A673 (cell line): ENCODE data around the gene MTHFD2. TPM values are rescaled to one million over a fixed set of nuclear protein-coding genes. Genes with fewer than 3 reads are reported as not detected.

ENCODE experiments used
- BruUV-seq: library from RNA; stranded (reverse); fragments of 400-500 nt; replicated peaks from 2 replicates; lab custom pipeline; 2021; lab: Mats Ljungman, UMichigan
- CTCF ChIA-PET: fragments of 300-600 bp; sonication (Branson Sonifier 250); formaldehyde crosslinking; loops from one replicate; lab custom pipeline; 2022; ENCODE audit warnings: antibody characterized with exemption; lab: Charles Lee
- POLR2A ChIA-PET: fragments of 300-600 bp; sonication (Branson Sonifier 250); formaldehyde crosslinking; loops from one replicate; lab custom pipeline; 2022; ENCODE audit warnings: antibody characterized with exemption; ENCODE audit not compliant: low non-redundant PET; lab: Charles Lee
- DNase-seq: peaks from one replicate; pipeline ENCODE4 v3.0.0-alpha.2; 2015; ENCODE audit warnings: low spot score
- H3K27ac ChIP-seq: fragments of 200-600 bp; sonication (generic); 2 replicates; pipeline ENCODE4 v1.5.1; 2016; ENCODE audit warnings: mixed run types, low read depth, mild to moderate bottlenecking, mixed read lengths, antibody characterized with exemption, low read length; ENCODE audit not compliant: poor library complexity, severe bottlenecking
- H3K27me3 ChIP-seq: fragments of 200-600 bp; sonication (generic); replicated peaks from 2 replicates; pipeline ENCODE4 v1.6.1; 2017; ENCODE audit warnings: mixed run types, low read depth, mild to moderate bottlenecking, mixed read lengths, antibody characterized with exemption, low read length; ENCODE audit not compliant: insufficient read depth, poor library complexity
- H3K36me3 ChIP-seq: fragments of 200-600 bp; sonication (generic); 2 replicates; pipeline ENCODE4 v1.6.1; 2016; ENCODE audit warnings: mixed run types, mild to moderate bottlenecking, mixed read lengths, antibody characterized with exemption, low read length; ENCODE audit not compliant: insufficient read depth, poor library complexity, severe bottlenecking
- H3K4me1 ChIP-seq: fragments of 200-600 bp; sonication (generic); 2 replicates; pipeline ENCODE4 v1.6.1; 2017; ENCODE audit warnings: mixed run types, mild to moderate bottlenecking, mixed read lengths, antibody characterized with exemption, low read length; ENCODE audit not compliant: insufficient read depth, poor library complexity, severe bottlenecking
- H3K4me3 ChIP-seq: fragments of 200-600 bp; sonication (generic); 2 replicates; pipeline ENCODE4 v1.5.1; 2016; ENCODE audit warnings: low read depth, mixed run types, mild to moderate bottlenecking, mixed read lengths, low read length; ENCODE audit not compliant: poor library complexity, severe bottlenecking
- H3K9me3 ChIP-seq: fragments of 200-600 bp; sonication (generic); 2 replicates; pipeline ENCODE4 v1.6.1; 2016; ENCODE audit warnings: mixed run types, low read depth, mild to moderate bottlenecking, mixed read lengths, antibody characterized with exemption, low read length; ENCODE audit not compliant: poor library complexity, severe bottlenecking
- EZH2 ChIP-seq: fragments of 200-600 bp; sonication (generic); IDR thresholded peaks from 2 replicates; pipeline ENCODE4 v1.6.1; 2017; ENCODE audit warnings: borderline replicate concordance, low read depth, mild to moderate bottlenecking, mixed read lengths, antibody characterized with exemption, low read length; ENCODE audit not compliant: poor library complexity, severe bottlenecking
- intact Hi-C: fragments of 100-400 bp; cut with micrococcal nuclease; formaldehyde crosslinking; loops from one replicate; pipeline ENCODE4 v1.10.0; 2022; ENCODE audit not compliant: unreplicated experiment
- total RNA-seq: library from RNA; stranded (reverse); gene quantifications from 2 replicates; pipeline ENCODE4 v1.2.3, GENCODE V29; 2021
- TF ChIP-seq, protein P1 (sequence below): fragments of 300-800, 200-600 bp; sonication (generic); conservative IDR thresholded peaks from 2 replicates; pipeline ENCODE4 v1.5.1; 2017; ENCODE audit warnings: low read depth, mild to moderate bottlenecking, antibody characterized with exemption, low read length, moderate library complexity, mixed read lengths

The MTHFD2 gene
- total RNA-seq, 1 experiment from 2014 or later: 252 TPM

DNA sequence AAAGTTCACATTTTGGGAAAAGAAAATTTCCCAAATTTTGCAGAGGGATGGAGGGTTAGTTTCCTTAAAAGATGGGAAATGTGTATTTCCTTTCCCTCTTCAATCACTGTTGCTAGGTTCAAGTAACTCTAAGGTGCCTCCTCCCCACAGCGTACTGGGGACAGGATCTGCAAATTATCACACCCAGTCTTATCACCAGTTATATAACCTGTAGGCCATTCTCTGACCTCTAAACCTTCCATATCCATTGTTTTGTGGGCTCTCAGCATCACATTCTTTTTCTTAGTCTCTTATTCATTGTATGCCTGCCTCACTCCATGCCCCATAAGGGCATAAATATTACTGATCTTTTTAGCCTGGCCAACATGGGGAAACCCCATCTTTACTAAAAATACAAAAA lies 3.6 kb upstream of the MTHFD2 start:
- ChIA-PET POLR2A (no interaction called here), CTCF (no interaction called here)
- TF ChIP-seq, protein P1, sequence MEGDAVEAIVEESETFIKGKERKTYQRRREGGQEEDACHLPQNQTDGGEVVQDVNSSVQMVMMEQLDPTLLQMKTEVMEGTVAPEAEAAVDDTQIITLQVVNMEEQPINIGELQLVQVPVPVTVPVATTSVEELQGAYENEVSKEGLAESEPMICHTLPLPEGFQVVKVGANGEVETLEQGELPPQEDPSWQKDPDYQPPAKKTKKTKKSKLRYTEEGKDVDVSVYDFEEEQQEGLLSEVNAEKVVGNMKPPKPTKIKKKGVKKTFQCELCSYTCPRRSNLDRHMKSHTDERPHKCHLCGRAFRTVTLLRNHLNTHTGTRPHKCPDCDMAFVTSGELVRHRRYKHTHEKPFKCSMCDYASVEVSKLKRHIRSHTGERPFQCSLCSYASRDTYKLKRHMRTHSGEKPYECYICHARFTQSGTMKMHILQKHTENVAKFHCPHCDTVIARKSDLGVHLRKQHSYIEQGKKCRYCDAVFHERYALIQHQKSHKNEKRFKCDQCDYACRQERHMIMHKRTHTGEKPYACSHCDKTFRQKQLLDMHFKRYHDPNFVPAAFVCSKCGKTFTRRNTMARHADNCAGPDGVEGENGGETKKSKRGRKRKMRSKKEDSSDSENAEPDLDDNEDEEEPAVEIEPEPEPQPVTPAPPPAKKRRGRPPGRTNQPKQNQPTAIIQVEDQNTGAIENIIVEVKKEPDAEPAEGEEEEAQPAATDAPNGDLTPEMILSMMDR: no peak
- TF ChIP-seq EZH2: no peak
- Histone ChIP-seq H3K27ac (no peak overlapping the region), H3K9me3 (no peaks in the 10 kb centered on the region), H3K4me1 (no peaks in the 10 kb centered on the region), H3K36me3 (peaks cover 5% of the 10 kb centered on the region), H3K27me3 (no peaks in the 10 kb centered on the region), H3K4me3 (no peak overlapping the region)
- no TSS peak for BruUV-seq
- DNase-seq: no peak
- intact Hi-C loops: no loop called here

DNA sequence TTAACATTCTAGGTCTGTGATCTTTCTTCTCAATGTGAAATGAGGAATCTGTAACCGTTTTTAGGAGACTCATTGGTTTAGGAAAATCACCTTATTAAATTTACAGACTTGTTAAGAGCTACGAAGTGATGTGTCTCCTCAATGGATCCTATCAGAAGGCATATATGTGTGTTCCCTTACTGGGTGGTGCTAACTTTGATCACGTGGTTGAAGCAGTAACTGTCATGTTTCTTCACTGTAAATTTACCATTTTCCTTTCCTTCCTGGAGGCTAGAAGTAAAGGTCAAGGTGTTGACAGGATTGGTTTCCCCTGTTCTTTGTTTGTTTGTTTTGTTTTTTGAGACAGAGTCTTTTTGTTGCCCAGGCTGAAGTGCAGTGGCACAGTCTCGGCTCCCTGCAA lies 1.4 kb upstream of the MTHFD2 start:
- Histone ChIP-seq H3K4me3 (no peak overlapping the region), H3K4me1 (peaks cover 17% of the 10 kb centered on the region), H3K9me3 (no peaks in the 10 kb centered on the region), H3K36me3 (peaks cover 16% of the 10 kb centered on the region), H3K27ac (no peak overlapping the region), H3K27me3 (no peaks in the 10 kb centered on the region)
- CTCF ChIA-PET: interaction anchor here (0.6 kb wide), 1 partner anchor 18 kb away, joined by 5 read pairs; the partner anchor contains the start of gene MOB1A
- POLR2A ChIA-PET: no interaction called here
- BruUV-seq: no TSS peak
- TF ChIP-seq, protein P1: no peak
- TF ChIP-seq EZH2: no peak
- no peak for DNase-seq
- intact Hi-C loops: no loop called here

DNA sequence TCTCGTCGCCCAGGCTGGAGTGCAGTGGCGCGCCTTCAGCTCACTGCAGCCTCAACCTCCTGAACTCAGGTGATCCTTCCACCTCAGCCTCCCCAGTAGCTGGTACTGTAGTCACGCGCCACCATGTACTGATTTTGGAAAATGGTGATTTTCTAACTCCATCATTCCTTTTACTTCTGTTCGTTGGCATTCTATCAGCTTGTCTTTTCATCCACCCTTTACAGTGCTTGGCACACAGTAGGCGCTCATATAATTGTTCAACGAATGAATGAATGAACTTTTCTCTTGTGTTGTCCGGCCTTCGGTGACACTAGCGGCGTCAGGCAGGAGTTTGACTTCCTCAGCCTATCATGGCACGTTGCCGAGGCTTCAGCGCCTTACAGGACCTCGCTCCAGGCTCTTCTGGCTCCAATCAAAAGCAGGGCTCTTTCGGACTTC lies 373 bp upstream of the MTHFD2 start:
- TF ChIP-seq EZH2: no peak
- TF ChIP-seq, protein P1: no peak
- ChIA-PET CTCF (interaction anchor here (1.8 kb wide), 1 partner anchor 19 kb away, joined by 5 read pairs; the partner anchor contains the start of gene MOB1A), POLR2A (interaction anchor here (0.6 kb wide), 1 partner anchor 37 kb away, joined by 3 read pairs; no protein-coding TSS in a partner anchor)
- no peak for DNase-seq
- no peaks in the 10 kb centered on the region for H3K9me3 ChIP-seq
- H3K4me1 ChIP-seq: peaks cover 17% of the 10 kb centered on the region
- H3K4me3 ChIP-seq: peak overlapping the region; percentile 79
- BruUV-seq: TSS peak; percentile 82
- H3K36me3 ChIP-seq: peaks cover 25% of the 10 kb centered on the region
- no peaks in the 10 kb centered on the region for H3K27me3 ChIP-seq
- H3K27ac ChIP-seq: peak overlapping the region; percentile 99
- intact Hi-C loops: loop anchor here (2.0 kb wide), 1 partner anchor 19 kb away; the partner anchor contains the start of gene MOB1A
